MM.1S (cell line): Measurements from ENCODE around the gene KCNN1.
"Not testable (repeated sequence)": the region's sequence is repeated elsewhere in the genome, so short reads cannot be mapped to it uniquely, and the experiment has no call there.

Experiments
- DNase-seq: peaks from one replicate; pipeline ENCODE4 v3.0.0-alpha.2; 2015
- H2AFZ ChIP-seq: fragments of 300-600 bp; sonication (generic); 2 replicates; pipeline ENCODE4 v1.6.0; 2016; ENCODE audit warnings: antibody characterized with exemption, low read length
- H3F3A ChIP-seq: fragments of 300-600 bp; sonication (generic); 2 replicates; pipeline ENCODE4 v1.6.1; 2016; ENCODE audit warnings: mild to moderate bottlenecking, antibody characterized with exemption, low read length, moderate library complexity, mixed read lengths; ENCODE audit not compliant: insufficient read depth
- H3K27ac ChIP-seq: fragments of 300-600 bp; sonication (generic); 2 replicates; pipeline ENCODE4 v1.5.1; 2016; ENCODE audit warnings: mild to moderate bottlenecking, low read length
- H3K27me3 ChIP-seq: fragments of 300-600 bp; sonication (generic); replicated peaks from 2 replicates; pipeline ENCODE4 v1.6.0; 2016; ENCODE audit warnings: low read length; ENCODE audit not compliant: insufficient read depth
- H3K36me3 ChIP-seq: fragments of 300-600 bp; sonication (generic); replicated peaks from 2 replicates; pipeline ENCODE4 v1.6.1; 2016; ENCODE audit warnings: mild to moderate bottlenecking, low read length, mixed read lengths; ENCODE audit not compliant: insufficient read depth
- H3K4me1 ChIP-seq: fragments of 300-600 bp; sonication (generic); 2 replicates; pipeline ENCODE4 v1.6.1; 2016; ENCODE audit warnings: low read length, mixed read lengths
- H3K4me2 ChIP-seq: fragments of 300-600 bp; sonication (generic); 2 replicates; pipeline ENCODE4 v1.6.0; 2016; ENCODE audit warnings: low read depth, low read length
- H3K4me3 ChIP-seq: fragments of 300-600 bp; sonication (generic); 2 replicates; pipeline ENCODE4 v1.5.1; 2016; ENCODE audit warnings: low read length, mixed read lengths
- H3K79me2 ChIP-seq: fragments of 300-600 bp; sonication (generic); 2 replicates; pipeline ENCODE4 v1.6.1; 2016; ENCODE audit warnings: mixed run types, low read length, mixed read lengths
- H3K9ac ChIP-seq: fragments of 300-600 bp; sonication (generic); 2 replicates; pipeline ENCODE4 v1.6.1; 2016; ENCODE audit warnings: low read length, mixed read lengths
- H3K9me2 ChIP-seq: fragments of 300-600 bp; sonication (generic); replicated peaks from 2 replicates; pipeline ENCODE4 v1.6.1; 2016; ENCODE audit warnings: mild to moderate bottlenecking, low read length, mixed read lengths; ENCODE audit not compliant: insufficient read depth
- H3K9me3 ChIP-seq: fragments of 300-600 bp; sonication (generic); replicated peaks from 2 replicates; pipeline ENCODE4 v1.6.1; 2016; ENCODE audit warnings: mild to moderate bottlenecking, low read length, mixed read lengths; ENCODE audit not compliant: insufficient read depth
- H4K20me1 ChIP-seq: fragments of 300-600 bp; sonication (generic); 2 replicates; pipeline ENCODE4 v1.6.1; 2016; ENCODE audit warnings: mild to moderate bottlenecking, low read length, moderate library complexity, mixed read lengths; ENCODE audit not compliant: insufficient read depth
- CTCF ChIP-seq: fragments of 300-600 bp; sonication (generic); IDR thresholded peaks from 2 replicates; pipeline ENCODE4 v1.5.1; 2016; ENCODE audit warnings: antibody characterized with exemption, low read length, mixed read lengths
- EZH2 ChIP-seq: fragments of 300-600 bp; sonication (generic); optimal IDR thresholded peaks from 2 replicates; pipeline ENCODE3; 2017; ENCODE audit warnings: low read depth, mild to moderate bottlenecking, antibody characterized with exemption, low read length, mixed read lengths
- EZH2phosphoT487 ChIP-seq: fragments of 300-600 bp; sonication (generic); IDR thresholded peaks from 2 replicates; pipeline ENCODE4 v1.6.1; 2018; ENCODE audit warnings: antibody characterized with exemption, low read length

The KCNN1 gene

DNA sequence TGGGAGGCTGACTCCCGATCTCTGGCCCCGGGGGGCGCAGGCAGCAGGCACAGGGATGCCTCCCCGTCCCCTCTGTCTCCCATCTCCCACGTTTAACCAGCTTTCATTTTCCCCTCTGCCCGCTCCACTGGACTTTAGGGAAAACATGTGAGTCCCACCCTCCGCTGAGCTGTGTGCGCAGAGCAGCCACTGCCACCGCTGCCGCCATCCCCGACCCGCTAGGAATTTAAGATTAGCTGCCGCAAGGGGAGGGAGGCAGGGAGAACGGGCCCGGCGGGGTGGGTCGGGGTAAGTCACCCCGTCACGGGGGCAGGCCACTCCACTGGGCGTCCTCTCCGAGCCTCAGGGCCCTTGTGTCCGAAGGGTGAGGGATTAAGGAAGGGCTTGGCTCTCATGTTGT, 15.5 kb downstream of the KCNN1 start:
- no peak for DNase-seq
- TF ChIP-seq EZH2: no peak
- TF ChIP-seq CTCF: no peak
- TF ChIP-seq EZH2phosphoT487: no peak
- no peak overlapping the region for H2AFZ ChIP-seq
- H3K4me1 ChIP-seq: no peaks in the 10 kb centered on the region
- no peaks in the 10 kb centered on the region for H4K20me1 ChIP-seq
- no peaks in the 10 kb centered on the region for H3K79me2 ChIP-seq
- H3K27ac ChIP-seq: no peak overlapping the region
- no peak overlapping the region for H3K4me3 ChIP-seq
- no peaks in the 10 kb centered on the region for H3K9me3 ChIP-seq
- no peaks in the 10 kb centered on the region for H3K9me2 ChIP-seq
- no peak overlapping the region for H3K4me2 ChIP-seq
- H3K27me3 ChIP-seq: peaks cover 91% of the 10 kb centered on the region
- no peaks in the 10 kb centered on the region for H3K36me3 ChIP-seq
- no peaks in the 10 kb centered on the region for H3F3A ChIP-seq
- no peak overlapping the region for H3K9ac ChIP-seq

GRCh38 chr19:17985037-17985818, 18.3 kb downstream of the KCNN1 start:
- Histone ChIP-seq H3K9me3 (no peaks in the 10 kb centered on the region), H4K20me1 (no peaks in the 10 kb centered on the region), H3K4me2 (no peak overlapping the region), H3K27me3 (peaks cover 94% of the 10 kb centered on the region), H3K79me2 (no peaks in the 10 kb centered on the region), H3K27ac (no peak overlapping the region), H3K4me1 (no peaks in the 10 kb centered on the region), H3F3A (no peaks in the 10 kb centered on the region), H3K9ac (no peak overlapping the region), H2AFZ (no peak overlapping the region), H3K36me3 (no peaks in the 10 kb centered on the region), H3K4me3 (no peak overlapping the region), H3K9me2 (no peaks in the 10 kb centered on the region)
- no peak for TF ChIP-seq EZH2phosphoT487
- no peak for TF ChIP-seq CTCF
- TF ChIP-seq EZH2: no peak
- DNase-seq: no peak

- not testable (repeated sequence) for H3K79me2 ChIP-seq, DNase-seq, H3K9me3 ChIP-seq, H3K36me3 ChIP-seq, H3K4me3 ChIP-seq, H3K9ac ChIP-seq, H3K4me1 ChIP-seq, H2AFZ ChIP-seq, H3K27ac ChIP-seq, H3K4me2 ChIP-seq, H3F3A ChIP-seq, H4K20me1 ChIP-seq, H3K9me2 ChIP-seq
- peaks cover 91% of the 10 kb centered on the region for H3K27me3 ChIP-seq
Observed at GRCh38 chr19:17986569-17986968, 19.7 kb downstream of the KCNN1 start.

DNA sequence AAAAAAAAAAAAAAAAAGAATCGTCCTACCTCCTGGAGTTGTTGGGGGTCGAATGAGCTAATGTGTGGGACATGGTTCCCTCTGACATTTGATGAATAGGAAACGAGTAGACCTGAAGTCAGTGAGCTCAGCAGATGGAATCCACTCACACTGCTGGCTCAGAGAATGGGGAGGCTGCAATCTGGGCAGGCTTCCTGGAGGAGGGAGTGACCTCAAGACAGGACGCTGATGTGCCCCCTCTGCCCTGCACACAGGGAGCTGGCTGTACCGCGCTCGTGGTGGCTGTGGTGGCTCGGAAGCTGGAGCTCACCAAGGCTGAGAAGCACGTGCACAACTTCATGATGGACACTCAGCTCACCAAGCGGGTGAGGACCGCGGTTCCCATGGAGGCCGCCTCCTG, 21.3 kb downstream of the KCNN1 start:
- Histone ChIP-seq H2AFZ (no peak overlapping the region), H3K27ac (no peak overlapping the region), H3K9ac (no peak overlapping the region), H3K4me1 (no peaks in the 10 kb centered on the region), H3K9me3 (no peaks in the 10 kb centered on the region), H3K4me3 (no peak overlapping the region), H3K9me2 (no peaks in the 10 kb centered on the region), H3K36me3 (no peaks in the 10 kb centered on the region), H3K79me2 (no peaks in the 10 kb centered on the region), H3F3A (no peaks in the 10 kb centered on the region), H3K4me2 (no peak overlapping the region), H3K27me3 (peaks cover 91% of the 10 kb centered on the region), H4K20me1 (no peaks in the 10 kb centered on the region)
- no peak for TF ChIP-seq EZH2phosphoT487
- TF ChIP-seq EZH2: no peak
- TF ChIP-seq CTCF: no peak
- DNase-seq: no peak
